ENCODE results near the gene CCDC117. TPM values are rescaled to one million over a fixed set of nuclear protein-coding genes. Genes with fewer than 3 reads are reported as not detected.

The CCDC117 gene
- total RNA-seq, 4 donors from 2014 or later: 19.9 to 27.4 (median 20.1) TPM

GRCh38 chr22:28780296-28780695 lies 7.8 kb downstream of the CCDC117 start:
- peaks cover 34 to 83% (median 57%) of the 10 kb centered on the region in 4 donors for H3K36me3 ChIP-seq

GRCh38 chr22:28783786-28784671 lies 11.5 kb downstream of the CCDC117 start:
- Histone ChIP-seq H3K4me1 (peaks cover 6 to 13% (median 9%) of the 10 kb centered on the region in 4 donors), H3K4me3 (no peak overlapping the region)
- intact Hi-C loops (cut with DNase I): no loop called here

More at GRCh38 chr22:28780296-28780695, 7.8 kb downstream of the CCDC117 start:
- no peaks in the 10 kb centered on the region for H3K27me3 ChIP-seq
- TF ChIP-seq EP300 (IDR thresholded peaks at IDR 0.05) (no peak), POLR2A (IDR thresholded peaks at IDR 0.05; ENCODE audit: low read depth) (no peak), CTCF (IDR thresholded peaks at IDR 0.05) (no peak), POLR2AphosphoS5 (IDR thresholded peaks at IDR 0.05) (no peak)
- 91% methylated on average over 1 of the region's 1 CpG for WGBS
- peaks cover 20 to 37% (median 24%) of the 10 kb centered on the region in 4 donors for H3K4me1 ChIP-seq
- no peak overlapping the region for H3K4me3 ChIP-seq
- no peak for DNase-seq (ENCODE audit: extremely low spot score)
- intact Hi-C loops (cut with DNase I): no loop called here
- no peaks in the 10 kb centered on the region for H3K9me3 ChIP-seq
- no peak overlapping the region for H3K27ac ChIP-seq (replicated peaks in 1 of 4)

GRCh38 chr22:28788601-28789000 lies 16.1 kb downstream of the CCDC117 start:
- no peak for DNase-seq (ENCODE audit: extremely low spot score)
- Histone ChIP-seq H3K27ac (replicated peaks in 1 of 4) (no peak overlapping the region), H3K9me3 (no peaks in the 10 kb centered on the region), H3K4me1 (no peaks in the 10 kb centered on the region), H3K36me3 (peaks cover 42 to 82% (median 61%) of the 10 kb centered on the region in 4 donors), H3K4me3 (no peak overlapping the region), H3K27me3 (no peaks in the 10 kb centered on the region)
- no peak for TF ChIP-seq CTCF (IDR thresholded peaks at IDR 0.05)
- TF ChIP-seq POLR2A (IDR thresholded peaks at IDR 0.05; ENCODE audit: low read depth): no peak
- no peak for TF ChIP-seq EP300 (IDR thresholded peaks at IDR 0.05)
- no peak for TF ChIP-seq POLR2AphosphoS5 (IDR thresholded peaks at IDR 0.05)
- WGBS: 69% methylated on average over 3 of the region's 3 CpGs
- intact Hi-C loops (cut with DNase I): no loop called here

More at GRCh38 chr22:28783786-28784671, 11.5 kb downstream of the CCDC117 start:
- no peak for DNase-seq (ENCODE audit: extremely low spot score)
- Histone ChIP-seq H3K27me3 (no peaks in the 10 kb centered on the region), H3K36me3 (peaks cover 59 to 87% (median 71%) of the 10 kb centered on the region in 4 donors), H3K27ac (replicated peaks in 1 of 4) (no peak overlapping the region), H3K9me3 (no peaks in the 10 kb centered on the region)
- WGBS: 86% methylated on average over 4 of the region's 4 CpGs
- TF ChIP-seq EP300 (IDR thresholded peaks at IDR 0.05) (no peak), POLR2AphosphoS5 (IDR thresholded peaks at IDR 0.05) (no peak), CTCF (IDR thresholded peaks at IDR 0.05) (no peak), POLR2A (IDR thresholded peaks at IDR 0.05; ENCODE audit: low read depth) (no peak)

- H3K9me3 ChIP-seq: no peaks in the 10 kb centered on the region
- no peak overlapping the region for H3K27ac ChIP-seq (replicated peaks in 1 of 4)
- no peak overlapping the region for H3K4me3 ChIP-seq
- H3K27me3 ChIP-seq: no peaks in the 10 kb centered on the region
- peaks cover 38 to 82% (median 61%) of the 10 kb centered on the region in 4 donors for H3K36me3 ChIP-seq
- 88% methylated on average over 5 of the region's 5 CpGs for WGBS
- TF ChIP-seq POLR2AphosphoS5 (IDR thresholded peaks at IDR 0.05) (no peak), POLR2A (IDR thresholded peaks at IDR 0.05; ENCODE audit: low read depth) (no peak), EP300 (IDR thresholded peaks at IDR 0.05) (no peak), CTCF (IDR thresholded peaks at IDR 0.05) (no peak)
- H3K4me1 ChIP-seq: peaks cover 3 to 21% (median 15%) of the 10 kb centered on the region in 4 donors
- intact Hi-C loops (cut with DNase I): no loop called here
- DNase-seq (ENCODE audit: extremely low spot score): no peak
Measured at GRCh38 chr22:28791124-28791523, 18.6 kb downstream of the CCDC117 start.
